Skin of body (tissue), 2 donors: Measurements from ENCODE around the gene CHRNB2. TPM values are rescaled to one million over a fixed set of nuclear protein-coding genes. Genes with fewer than 3 reads are reported as not detected.

Experiments
- DNase-seq: peaks from one replicate; lab custom pipeline; 2025; lab: John Stamatoyannopoulos, UW
- total RNA-seq: library from RNA; depleted of rRNA; stranded (reverse); fragments of >200 nt; gene quantifications from one replicate; pipeline ENCODE4 v1.2.3, GENCODE V29; 2014

The CHRNB2 gene
- total RNA-seq, 1 donor from 2014 or later: 0.79 TPM

- DNase-seq: no peak
Measured at GRCh38 chr1:154552036-154552435, 15.5 kb upstream of the CHRNB2 start.

- DNase-seq: no peak
Measured at GRCh38 chr1:154553056-154554030, 14.2 kb upstream of the CHRNB2 start.

- no peak for DNase-seq
Measured at GRCh38 chr1:154556422-154556821, 11.2 kb upstream of the CHRNB2 start.

GRCh38 chr1:154557248-154557938 is 10.2 kb upstream of the CHRNB2 start:
- DNase-seq: no peak

- DNase-seq: no peak
Measured at GRCh38 chr1:154557939-154558719, 9.4 kb upstream of the CHRNB2 start, which contains the start of gene UBE2Q1. Gene UBE2Q1, minus strand, starts transcription at chr1:154558662. Its CDS starts 109 bp downstream, at chr1:154558553.

- peak; percentile 99 for DNase-seq
Measured at GRCh38 chr1:154558720-154559465, 8.7 kb upstream of the CHRNB2 start.

GRCh38 chr1:154559466-154560044 is 8.0 kb upstream of the CHRNB2 start:
- peak; percentile 94 for DNase-seq

GRCh38 chr1:154565876-154566275 is 1.7 kb upstream of the CHRNB2 start:
- DNase-seq: no peak

- DNase-seq: no peak
Measured at GRCh38 chr1:154568157-154568815, 708 bp downstream of the CHRNB2 start.

- no peak for DNase-seq
Measured at GRCh38 chr1:154571244-154571963, 3.8 kb downstream of the CHRNB2 start.

- no peak for DNase-seq
Measured at GRCh38 chr1:154571964-154572288, 4.3 kb downstream of the CHRNB2 start.

- no peak for DNase-seq
Measured at GRCh38 chr1:154572468-154573167, 5.0 kb downstream of the CHRNB2 start.

- DNase-seq: no peak
Measured at GRCh38 chr1:154573168-154573510, 5.6 kb downstream of the CHRNB2 start.

GRCh38 chr1:154574716-154575115 is 7.1 kb downstream of the CHRNB2 start:
- no peak for DNase-seq

- no peak for DNase-seq
Measured at GRCh38 chr1:154575147-154575927, 7.8 kb downstream of the CHRNB2 start.

GRCh38 chr1:154575951-154576566 is 8.5 kb downstream of the CHRNB2 start:
- DNase-seq: no peak

GRCh38 chr1:154577346-154578057 is 9.9 kb downstream of the CHRNB2 start:
- DNase-seq: no peak
